NT2/D1 (cell line): ENCODE results near the gene GDNF.

Source experiments
- DNase-seq: peaks from one replicate; pipeline ENCODE4 v3.0.0-alpha.2; 2011; ENCODE audit warnings: low read depth, low spot score
- H3K27me3 ChIP-seq: 2 replicates; pipeline ENCODE4 v1.6.0; 2011; ENCODE audit warnings: mild to moderate bottlenecking; ENCODE audit not compliant: insufficient read length, insufficient read depth
- H3K36me3 ChIP-seq: 2 replicates; pipeline ENCODE4 v1.6.1; 2011; ENCODE audit warnings: mild to moderate bottlenecking, low read length, mixed read lengths; ENCODE audit not compliant: insufficient read depth, insufficient read length
- H3K4me1 ChIP-seq: 2 replicates; pipeline ENCODE4 v1.5.1; 2011; ENCODE audit not compliant: insufficient read depth, insufficient read length
- H3K4me3 ChIP-seq: 2 replicates; pipeline ENCODE4 v1.5.1; 2011; ENCODE audit warnings: low read depth; ENCODE audit not compliant: insufficient read length
- H3K9ac ChIP-seq: 2 replicates; pipeline ENCODE4 v1.6.0; 2011; ENCODE audit warnings: low read depth; ENCODE audit not compliant: insufficient read length
- H3K9me3 ChIP-seq: 2 replicates; pipeline ENCODE4 v1.5.1; 2011; ENCODE audit warnings: mild to moderate bottlenecking, low read length; ENCODE audit not compliant: insufficient read depth
- SUZ12 ChIP-seq: IDR thresholded peaks from 2 replicates; pipeline ENCODE4 v1.6.1; 2011; ENCODE audit not compliant: insufficient read length, insufficient read depth; ENCODE audit errors: extremely low read depth
- YY1 ChIP-seq: IDR thresholded peaks from 2 replicates; pipeline ENCODE4 v1.6.1; 2011; ENCODE audit not compliant: insufficient read length, insufficient read depth
- ZNF274 ChIP-seq: IDR thresholded peaks from 2 replicates; pipeline ENCODE4 v1.6.1; 2011; ENCODE audit warnings: mild to moderate bottlenecking, low read depth, low read length

GDNF gene

DNA sequence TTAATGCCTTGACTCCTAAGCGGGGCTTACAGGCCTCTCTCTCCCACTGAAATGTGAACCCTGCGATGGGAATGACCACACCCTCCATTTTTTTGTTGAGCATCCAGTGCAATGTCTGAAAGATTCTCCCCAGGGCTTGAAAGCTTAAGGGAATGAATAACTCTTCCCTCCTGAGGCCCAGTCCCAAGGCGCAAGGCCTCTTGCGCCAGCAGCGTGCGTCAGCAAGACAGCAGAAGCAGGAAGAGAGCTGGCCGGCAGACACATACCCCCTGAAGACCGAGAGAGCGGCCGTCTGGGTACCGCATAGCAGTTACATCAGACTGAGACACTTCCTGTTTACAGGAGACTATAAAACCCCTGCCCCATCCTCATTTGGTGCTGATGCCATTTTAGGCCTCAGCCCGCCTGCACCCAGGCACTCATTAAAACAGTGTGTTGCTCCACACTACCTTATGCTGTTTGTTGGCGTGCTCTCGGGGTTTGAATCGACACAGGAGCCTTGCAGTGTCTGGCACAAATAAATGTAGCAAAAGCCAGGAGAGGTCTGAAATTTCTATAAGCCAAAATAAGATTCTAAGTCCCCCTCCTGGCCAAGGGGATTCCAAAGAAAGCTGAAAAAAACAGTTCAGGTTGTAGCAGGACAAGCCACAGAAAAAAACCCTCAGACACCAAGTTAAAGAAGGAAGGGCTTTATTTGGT lies 62.3 kb downstream of the GDNF start:
- DNase-seq, result no peak
- Histone ChIP-seq H3K9ac (no peak overlapping the region), H3K36me3 (no peaks in the 10 kb centered on the region), H3K27me3 (no peaks in the 10 kb centered on the region), H3K9me3 (peaks cover 22% of the 10 kb centered on the region), H3K4me3 (no peak overlapping the region), H3K4me1 (no peaks in the 10 kb centered on the region)
- TF ChIP-seq ZNF274 (no peak), SUZ12 (no peak), YY1 (no peak)

DNA sequence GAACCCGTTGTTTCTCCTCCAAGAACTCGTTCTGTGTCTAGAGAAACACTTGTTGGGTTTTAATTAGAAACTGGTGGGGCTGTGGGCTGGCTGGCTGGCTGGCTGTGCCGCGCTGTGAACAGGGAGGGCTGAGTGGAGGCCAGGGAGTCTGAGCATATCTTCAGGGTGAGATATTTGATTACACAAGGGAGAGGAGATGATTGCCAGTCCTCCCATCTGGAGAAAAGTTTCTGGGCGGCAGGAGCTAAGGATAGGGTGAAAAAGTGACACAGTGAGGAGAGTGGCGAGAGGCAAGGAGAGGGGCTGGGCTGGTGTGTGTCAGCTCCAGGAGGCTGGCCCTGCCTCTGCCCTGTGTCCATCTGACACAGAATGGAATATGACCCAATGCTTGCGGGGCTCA lies 63.0 kb downstream of the GDNF start:
- Histone ChIP-seq H3K4me1 (no peaks in the 10 kb centered on the region), H3K9ac (no peak overlapping the region), H3K4me3 (no peak overlapping the region), H3K36me3 (no peaks in the 10 kb centered on the region), H3K27me3 (no peaks in the 10 kb centered on the region), H3K9me3 (peaks cover 22% of the 10 kb centered on the region)
- no peak for TF ChIP-seq SUZ12
- no peak for TF ChIP-seq YY1
- TF ChIP-seq ZNF274, result no peak
- no peak for DNase-seq

DNA sequence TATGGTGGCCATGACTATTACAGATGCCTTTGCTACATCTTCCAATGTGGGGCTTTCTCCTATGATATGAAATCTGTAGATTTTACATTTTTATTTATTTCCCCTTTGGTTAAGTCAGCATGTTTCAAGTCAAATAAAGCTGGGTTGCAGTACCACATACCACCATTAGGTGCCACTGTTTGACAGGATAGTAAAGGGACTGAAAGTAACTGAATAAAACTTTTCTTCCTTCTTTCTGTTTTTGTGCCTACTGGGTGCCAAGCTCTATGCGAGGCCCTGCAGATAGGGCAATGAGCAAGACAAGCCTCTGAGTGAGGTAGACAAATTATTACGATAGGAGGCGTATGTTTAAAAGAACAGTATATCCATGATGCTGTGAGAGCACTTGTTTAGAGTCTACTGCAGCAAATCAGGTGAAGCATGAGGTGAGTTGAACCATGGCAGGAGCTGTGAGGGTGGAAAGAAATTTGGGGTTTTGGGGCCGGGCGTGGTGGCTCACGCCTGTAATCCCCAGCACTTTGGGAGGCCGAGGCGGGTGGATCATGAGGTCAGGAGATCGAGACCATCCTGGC lies 64.8 kb downstream of the GDNF start:
- DNase-seq, result no peak
- Histone ChIP-seq H3K9ac (no peak overlapping the region), H3K4me3 (no peak overlapping the region), H3K9me3 (peaks cover 22% of the 10 kb centered on the region), H3K4me1 (no peaks in the 10 kb centered on the region), H3K27me3 (no peaks in the 10 kb centered on the region), H3K36me3 (no peaks in the 10 kb centered on the region)
- no peak for TF ChIP-seq YY1
- TF ChIP-seq SUZ12, result no peak
- no peak for TF ChIP-seq ZNF274

DNA sequence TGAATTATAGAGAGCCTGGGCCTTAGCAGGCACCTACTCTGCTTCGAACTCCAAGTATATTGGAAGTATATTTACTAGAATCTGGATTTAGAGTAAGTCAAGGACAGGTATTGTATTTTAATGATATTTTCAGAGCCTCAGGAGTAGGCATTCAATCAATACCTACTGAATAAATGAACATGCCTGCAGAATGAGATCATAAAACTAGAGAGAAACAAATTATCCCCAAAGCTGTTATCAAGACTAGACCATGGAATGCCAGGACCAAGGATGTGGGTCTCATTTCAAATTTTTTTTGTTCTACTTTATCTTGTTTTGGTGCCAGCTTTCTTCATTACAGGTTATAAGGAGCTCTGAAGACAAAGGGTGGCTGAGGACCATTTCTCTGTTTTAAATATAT lies 66.0 kb downstream of the GDNF start:
- no peak for DNase-seq
- Histone ChIP-seq H3K36me3 (no peaks in the 10 kb centered on the region), H3K9me3 (peaks cover 22% of the 10 kb centered on the region), H3K9ac (no peak overlapping the region), H3K4me1 (no peaks in the 10 kb centered on the region), H3K4me3 (no peak overlapping the region), H3K27me3 (no peaks in the 10 kb centered on the region)
- TF ChIP-seq SUZ12 (no peak), YY1 (no peak), ZNF274 (no peak)

DNA sequence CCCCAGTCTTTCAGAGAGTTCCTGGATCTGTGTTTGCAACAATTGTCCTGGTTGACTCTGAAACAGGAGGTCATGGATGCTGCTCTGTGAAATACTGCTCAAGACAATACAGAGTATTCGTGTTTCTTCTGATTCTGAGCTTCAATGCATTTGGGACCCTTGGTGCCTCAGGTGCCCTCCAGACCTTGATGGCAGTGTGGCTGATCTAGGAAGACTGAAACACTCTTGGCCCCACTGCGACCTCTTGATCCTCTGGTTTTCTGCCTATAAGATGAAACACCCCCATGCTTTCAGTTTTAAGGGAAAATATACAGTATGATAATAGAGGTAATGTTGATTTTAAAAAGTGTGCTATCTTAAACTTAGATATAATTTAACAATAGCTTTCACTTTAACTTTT lies 67.6 kb downstream of the GDNF start:
- no peak for DNase-seq
- Histone ChIP-seq H3K9me3 (peaks cover 22% of the 10 kb centered on the region), H3K36me3 (no peaks in the 10 kb centered on the region), H3K4me3 (no peak overlapping the region), H3K27me3 (no peaks in the 10 kb centered on the region), H3K4me1 (no peaks in the 10 kb centered on the region), H3K9ac (no peak overlapping the region)
- TF ChIP-seq ZNF274, result no peak
- no peak for TF ChIP-seq YY1
- TF ChIP-seq SUZ12, result no peak

DNA sequence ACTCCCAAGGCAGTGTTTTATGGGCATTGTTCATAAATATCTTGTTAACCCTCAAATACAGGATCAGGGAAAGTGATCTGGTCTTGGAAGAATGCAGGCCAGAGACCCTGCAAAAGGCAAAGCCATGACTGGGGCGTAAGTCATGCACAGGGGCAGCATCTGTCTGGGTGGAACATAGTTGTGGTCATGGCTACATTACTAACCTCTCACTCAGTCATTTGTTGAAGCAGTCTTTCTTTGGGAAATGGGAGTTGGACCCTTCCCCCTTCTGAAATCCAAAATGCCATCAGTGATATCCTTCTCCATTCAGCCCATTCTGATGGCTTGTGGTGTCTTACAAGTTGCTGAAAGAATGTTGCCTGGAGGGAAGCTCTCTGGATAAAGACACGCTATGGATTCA lies 68.1 kb downstream of the GDNF start:
- no peak overlapping the region for H3K9ac ChIP-seq
- H3K4me1 ChIP-seq, result no peaks in the 10 kb centered on the region
- H3K4me3 ChIP-seq, result no peak overlapping the region
- peaks cover 22% of the 10 kb centered on the region for H3K9me3 ChIP-seq
- H3K27me3 ChIP-seq, result no peaks in the 10 kb centered on the region
- no peaks in the 10 kb centered on the region for H3K36me3 ChIP-seq
- DNase-seq, result no peak
- no peak for TF ChIP-seq ZNF274
- no peak for TF ChIP-seq SUZ12
- TF ChIP-seq YY1, result no peak

DNA sequence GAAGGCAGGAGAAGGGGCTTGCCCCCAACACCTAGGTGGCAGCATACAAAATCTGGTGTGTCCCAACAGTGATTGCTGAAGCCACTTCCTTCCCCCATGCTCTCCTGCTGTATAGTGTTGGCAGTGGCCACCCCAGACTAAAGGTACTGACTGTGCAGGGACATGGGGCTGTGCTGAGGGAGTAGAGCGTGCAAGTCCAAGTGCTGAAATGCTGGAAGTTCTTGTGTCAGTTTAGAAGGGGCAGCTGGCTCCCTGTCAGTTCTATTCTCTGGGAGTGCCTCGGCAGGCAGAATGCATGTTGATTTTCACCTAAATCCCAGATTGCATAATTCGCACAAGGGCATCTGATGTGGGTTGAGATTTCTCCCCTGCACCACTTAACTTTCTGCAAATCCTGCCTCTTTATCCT lies 68.6 kb downstream of the GDNF start:
- Histone ChIP-seq H3K36me3 (no peaks in the 10 kb centered on the region), H3K4me1 (no peaks in the 10 kb centered on the region), H3K9ac (no peak overlapping the region), H3K27me3 (no peaks in the 10 kb centered on the region), H3K9me3 (peaks cover 22% of the 10 kb centered on the region), H3K4me3 (no peak overlapping the region)
- TF ChIP-seq SUZ12, result no peak
- no peak for TF ChIP-seq YY1
- no peak for TF ChIP-seq ZNF274
- DNase-seq, result no peak

DNA sequence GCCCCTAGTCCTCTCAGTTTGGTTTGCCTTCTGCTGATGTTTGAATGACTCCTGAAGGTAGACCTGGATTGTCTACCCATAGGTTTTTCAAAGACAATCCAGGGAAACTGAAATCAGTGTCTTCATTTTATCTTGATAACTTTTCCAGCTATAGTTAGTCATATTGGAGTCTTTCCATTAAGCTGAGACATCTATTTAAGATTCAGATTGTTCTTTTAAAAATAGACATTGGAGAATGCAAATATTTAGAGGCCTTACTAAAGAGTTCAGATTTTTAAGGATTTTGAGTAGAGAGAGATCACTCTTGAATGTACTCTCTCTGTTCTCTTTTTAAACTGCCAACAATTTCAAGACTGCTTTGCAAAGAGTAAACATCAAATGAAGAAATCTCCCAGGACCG lies 69.1 kb downstream of the GDNF start:
- Histone ChIP-seq H3K4me3 (no peak overlapping the region), H3K27me3 (no peaks in the 10 kb centered on the region), H3K9ac (no peak overlapping the region), H3K4me1 (no peaks in the 10 kb centered on the region), H3K9me3 (peaks cover 22% of the 10 kb centered on the region), H3K36me3 (no peaks in the 10 kb centered on the region)
- TF ChIP-seq YY1 (no peak), ZNF274 (no peak), SUZ12 (no peak)
- DNase-seq, result no peak
